Right lobe of liver (tissue), 4 donors: ENCODE results near the gene UBE3C.
"Not testable (repeated sequence)": the region's sequence is repeated elsewhere in the genome, so short reads cannot be mapped to it uniquely, and the experiment has no call there.

ENCODE experiments used
- POLR2A ChIP-seq: fragments of 450-650 bp; IDR thresholded peaks from one replicate; pipeline ENCODE4 v1.6.1; 2017; ENCODE audit warnings: antibody characterized with exemption, mild to moderate bottlenecking
- TF ChIP-seq, protein P1 (sequence below), 4 donors: fragments of 200-600 bp in 3 of 4; fragments of 450-650 bp in 1 of 4; IDR thresholded peaks; one replicate each; pipeline versions ENCODE4 v1.5.1 to v1.8.0; 2016 to 2022; ENCODE audit warnings: antibody characterized with exemption in 4 of 4, mild to moderate bottlenecking in 2 of 4
- donor health status: DM: no; HTN: no; CAD: no.
- donor health status: DM: no; HTN: no; CAD: no.
- donor health status: DM: no; HTN: yes; CAD: no.

DNA sequence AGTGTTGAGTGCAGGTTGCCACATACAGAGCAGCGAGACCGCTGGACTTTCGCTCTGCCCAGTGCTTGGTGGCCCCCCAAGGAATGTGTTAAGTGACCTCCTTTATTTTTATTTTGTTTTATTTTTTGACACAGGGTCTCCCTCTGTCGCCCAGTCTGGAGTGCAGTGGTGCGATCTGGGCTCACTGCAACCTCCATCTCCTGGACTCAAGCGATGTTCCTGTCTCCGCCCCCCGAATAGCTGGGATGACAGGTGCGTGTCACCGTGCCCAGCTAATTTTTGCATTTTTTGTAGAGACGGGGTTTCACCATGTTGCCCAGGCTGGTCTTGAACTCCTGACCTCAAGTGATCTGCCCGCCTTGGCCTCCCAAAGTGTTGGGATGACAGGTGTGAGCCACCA is 138.8 kb downstream of the UBE3C start:
- TF ChIP-seq, protein P1, sequence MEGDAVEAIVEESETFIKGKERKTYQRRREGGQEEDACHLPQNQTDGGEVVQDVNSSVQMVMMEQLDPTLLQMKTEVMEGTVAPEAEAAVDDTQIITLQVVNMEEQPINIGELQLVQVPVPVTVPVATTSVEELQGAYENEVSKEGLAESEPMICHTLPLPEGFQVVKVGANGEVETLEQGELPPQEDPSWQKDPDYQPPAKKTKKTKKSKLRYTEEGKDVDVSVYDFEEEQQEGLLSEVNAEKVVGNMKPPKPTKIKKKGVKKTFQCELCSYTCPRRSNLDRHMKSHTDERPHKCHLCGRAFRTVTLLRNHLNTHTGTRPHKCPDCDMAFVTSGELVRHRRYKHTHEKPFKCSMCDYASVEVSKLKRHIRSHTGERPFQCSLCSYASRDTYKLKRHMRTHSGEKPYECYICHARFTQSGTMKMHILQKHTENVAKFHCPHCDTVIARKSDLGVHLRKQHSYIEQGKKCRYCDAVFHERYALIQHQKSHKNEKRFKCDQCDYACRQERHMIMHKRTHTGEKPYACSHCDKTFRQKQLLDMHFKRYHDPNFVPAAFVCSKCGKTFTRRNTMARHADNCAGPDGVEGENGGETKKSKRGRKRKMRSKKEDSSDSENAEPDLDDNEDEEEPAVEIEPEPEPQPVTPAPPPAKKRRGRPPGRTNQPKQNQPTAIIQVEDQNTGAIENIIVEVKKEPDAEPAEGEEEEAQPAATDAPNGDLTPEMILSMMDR (IDR thresholded peaks at IDR 0.05), result not testable (repeated sequence)
- not testable (repeated sequence) for TF ChIP-seq POLR2A
